A549 treated with CpdA at 1 μM for 4 hours (cell line): ENCODE measurements around the gene OR9K2. TPM values are rescaled to one million over a fixed set of nuclear protein-coding genes. Genes with fewer than 3 reads are reported as not detected.

ENCODE experiments used
- total RNA-seq: library from RNA; stranded (reverse); fragments of 200-300 nt; extraction: Qiagen RNA extraction; gene quantifications from 5 replicates; pipeline ENCODE4 v1.2.3, GENCODE V29; 2022; ENCODE audit warnings: low read depth

Gene OR9K2
- total RNA-seq, result not detected in 5 replicates

GRCh38 chr12:55126106-55126505 lies at the start of gene OR9K2:
OR9K2 (plus strand) TSS chr12:55126406; CDS start chr12:55129835, 3,429 bp downstream.

Other genes with a start within 250 kb of the OR9K2 start
- not detected in 5 replicates for gene TESPA1, start 141.6 kb upstream of the OR9K2 start, total RNA-seq
- not detected in 5 replicates for gene NEUROD4, start 106.4 kb upstream of the OR9K2 start, total RNA-seq
- gene OR10A7, start 94.6 kb downstream of the OR9K2 start, total RNA-seq, result not detected in 5 replicates
- gene OR6C74, start 118.2 kb downstream of the OR9K2 start, total RNA-seq, result not detected in 5 replicates
- gene OR6C6, start 170.2 kb downstream of the OR9K2 start, total RNA-seq, result not detected in 5 replicates
- not detected in 5 replicates for gene OR6C1, start 187.9 kb downstream of the OR9K2 start, total RNA-seq
- not detected in 5 replicates for gene OR6C3, start 204.3 kb downstream of the OR9K2 start, total RNA-seq
- not detected in 5 replicates for gene OR6C75, start 236.6 kb downstream of the OR9K2 start, total RNA-seq